Measurements from ENCODE around the gene CCDC33. TPM values are rescaled to one million over a fixed set of nuclear protein-coding genes. Genes with fewer than 3 reads are reported as not detected.
A peak's percentile ranks its signal among the peaks of the same experiment; 100 is the strongest.

The CCDC33 gene
- total RNA-seq, 1 experiment from 2014 or later, result not detected

- POLR2A ChIA-PET, result no interaction called here
- no TSS peak for BruUV-seq (replicated peaks)
- H3K4me3 Mint-ChIP-seq (ENCODE audit: unreplicated experiment), result no peak overlapping the region
- H3K9me3 Mint-ChIP-seq (ENCODE audit: unreplicated experiment), result no peaks in the 10 kb centered on the region
- Histone ChIP-seq H3K27me3 (replicated peaks; ENCODE audit: control insufficient read depth, insufficient read depth, low read length) (peaks cover 1% of the 10 kb centered on the region), H3K9me3 (no peaks in the 10 kb centered on the region), H3K36me3 (ENCODE audit: control insufficient read depth, insufficient read depth, low read length) (no peaks in the 10 kb centered on the region), H3K4me1 (no peaks in the 10 kb centered on the region), H3K4me3 (ENCODE audit: low read depth, low read length) (no peak overlapping the region)
- H3K4me1 Mint-ChIP-seq (ENCODE audit: low read depth, unreplicated experiment), result no peaks in the 10 kb centered on the region
- no peak overlapping the region for H3K27ac Mint-ChIP-seq (ENCODE audit: unreplicated experiment)
- no peak for TF ChIP-seq CTCF (IDR thresholded peaks at IDR 0.05; ENCODE audit: insufficient read depth in 1 of 2, low read depth in 1 of 2, low read length in 1 of 2, severe bottlenecking in 1 of 2, unreplicated experiment in 1 of 2)
- DNase-seq, result no peak
- intact Hi-C loops (cut with micrococcal nuclease; ENCODE audit: unreplicated experiment), result no loop called here
- H3K36me3 Mint-ChIP-seq (ENCODE audit: insufficient read depth, unreplicated experiment), result no peaks in the 10 kb centered on the region
- H3K27me3 Mint-ChIP-seq (ENCODE audit: insufficient read depth, unreplicated experiment), result peaks cover 40% of the 10 kb centered on the region
- CTCF ChIA-PET, result no interaction called here
Measured at GRCh38 chr15:74305687-74306086, 69.6 kb downstream of the CCDC33 start.

- Mint-ChIP-seq H3K36me3 (ENCODE audit: insufficient read depth, unreplicated experiment) (no peaks in the 10 kb centered on the region), H3K4me3 (ENCODE audit: unreplicated experiment) (no peak overlapping the region), H3K4me1 (ENCODE audit: low read depth, unreplicated experiment) (no peaks in the 10 kb centered on the region), H3K27me3 (ENCODE audit: insufficient read depth, unreplicated experiment) (peaks cover 39% of the 10 kb centered on the region), H3K27ac (ENCODE audit: unreplicated experiment) (no peak overlapping the region), H3K9me3 (ENCODE audit: unreplicated experiment) (no peaks in the 10 kb centered on the region)
- ChIA-PET POLR2A (no interaction called here), CTCF (interaction anchor here (0.9 to 6.7 kb wide), 4 partner anchors 16 to 178 kb away, joined by 3 to 112 read pairs (median 15); no protein-coding TSS in a partner anchor)
- BruUV-seq (replicated peaks), result no TSS peak
- Histone ChIP-seq H3K27me3 (replicated peaks; ENCODE audit: control insufficient read depth, insufficient read depth, low read length) (peaks cover 1% of the 10 kb centered on the region; the same call in 1 of the 2 replicates), H3K4me3 (ENCODE audit: low read depth, low read length) (no peak overlapping the region), H3K36me3 (ENCODE audit: control insufficient read depth, insufficient read depth, low read length) (no peaks in the 10 kb centered on the region), H3K4me1 (no peaks in the 10 kb centered on the region), H3K9me3 (no peaks in the 10 kb centered on the region)
- TF ChIP-seq CTCF (IDR thresholded peaks at IDR 0.05; ENCODE audit: insufficient read depth in 1 of 2, low read depth in 1 of 2, low read length in 1 of 2, severe bottlenecking in 1 of 2, unreplicated experiment in 1 of 2), result no peak
- intact Hi-C loops (cut with micrococcal nuclease; ENCODE audit: unreplicated experiment), result loop anchor here (1.0 kb wide), 1 partner anchor 179 kb away; no protein-coding TSS in a partner anchor
- DNase-seq, result no peak
Measured at GRCh38 chr15:74306781-74307217, 70.7 kb downstream of the CCDC33 start.

- no peak overlapping the region for H3K4me3 Mint-ChIP-seq (ENCODE audit: unreplicated experiment)
- POLR2A ChIA-PET, result interaction anchor here (0.6 kb wide), 2 partner anchors 153 to 169 kb away, joined by 5 read pairs; partner anchors contain the start of gene UBL7
- BruUV-seq (replicated peaks), result no TSS peak
- H3K4me3 ChIP-seq (ENCODE audit: low read depth, low read length), result no peak overlapping the region
- peaks cover 32% of the 10 kb centered on the region for H3K27me3 Mint-ChIP-seq (ENCODE audit: insufficient read depth, unreplicated experiment)
- H3K36me3 Mint-ChIP-seq (ENCODE audit: insufficient read depth, unreplicated experiment), result no peaks in the 10 kb centered on the region
- no peak overlapping the region for H3K27ac Mint-ChIP-seq (ENCODE audit: unreplicated experiment)
- peak; percentile 42 to 70 for TF ChIP-seq CTCF (IDR thresholded peaks at IDR 0.05; ENCODE audit: insufficient read depth in 1 of 2, low read depth in 1 of 2, low read length in 1 of 2, severe bottlenecking in 1 of 2, unreplicated experiment in 1 of 2)
- peak in 1 of 2 experiments; percentile 41 for DNase-seq
- H3K9me3 ChIP-seq, result no peaks in the 10 kb centered on the region
- intact Hi-C loops (cut with micrococcal nuclease; ENCODE audit: unreplicated experiment), result loop anchor here (1.0 kb wide), 1 partner anchor 181 kb away; no protein-coding TSS in a partner anchor
- H3K27me3 ChIP-seq (replicated peaks; ENCODE audit: control insufficient read depth, insufficient read depth, low read length), result peaks cover 1% of the 10 kb centered on the region; the same call in 1 of the 2 replicates
- H3K4me1 Mint-ChIP-seq (ENCODE audit: low read depth, unreplicated experiment), result no peaks in the 10 kb centered on the region
- no peaks in the 10 kb centered on the region for H3K4me1 ChIP-seq
- H3K36me3 ChIP-seq (ENCODE audit: control insufficient read depth, insufficient read depth, low read length), result no peaks in the 10 kb centered on the region
- H3K9me3 Mint-ChIP-seq (ENCODE audit: unreplicated experiment), result no peaks in the 10 kb centered on the region
- CTCF ChIA-PET, result interaction anchor here (0.6 to 6.7 kb wide), 18 partner anchors 9 to 335 kb away, joined by 3 to 112 read pairs (median 4); no protein-coding TSS in a partner anchor
Measured at GRCh38 chr15:74307827-74308811, 72.0 kb downstream of the CCDC33 start.
